Adipocyte (in vitro differentiated cells): ENCODE data around the gene ITPKA.
A peak's percentile ranks its signal among the peaks of the same experiment; 100 is the strongest.

Experiments
- DNase-seq: peaks from one replicate; pipeline ENCODE4 v3.0.0-alpha.2; 2015; ENCODE audit warnings: low read depth
- H3K27me3 ChIP-seq: replicated peaks from 2 replicates; pipeline ENCODE4 v1.7.0; 2013; ENCODE audit warnings: mild to moderate bottlenecking, low read length, moderate library complexity; ENCODE audit not compliant: control insufficient read depth, insufficient read depth
- H3K36me3 ChIP-seq: 2 replicates; pipeline ENCODE4 v1.7.0; 2013; ENCODE audit warnings: low read length, mild to moderate bottlenecking, moderate library complexity; ENCODE audit not compliant: control insufficient read depth, insufficient read depth, severe bottlenecking
- H3K4me1 ChIP-seq: 2 replicates; pipeline ENCODE4 v1.7.0; 2013; ENCODE audit warnings: mild to moderate bottlenecking, low read length, moderate library complexity; ENCODE audit not compliant: control insufficient read depth, insufficient read depth
- H3K4me3 ChIP-seq: 2 replicates; pipeline ENCODE4 v1.7.0; 2013; ENCODE audit warnings: mild to moderate bottlenecking, low read length, moderate library complexity
- H3K9ac ChIP-seq: 2 replicates; pipeline ENCODE4 v1.7.0; 2013; ENCODE audit warnings: mild to moderate bottlenecking, low read length, moderate library complexity
- H3K9me3 ChIP-seq: 2 replicates; pipeline ENCODE4 v1.7.0; 2013; ENCODE audit warnings: mild to moderate bottlenecking, low read length, moderate library complexity; ENCODE audit not compliant: control insufficient read depth

The ITPKA gene

DNA sequence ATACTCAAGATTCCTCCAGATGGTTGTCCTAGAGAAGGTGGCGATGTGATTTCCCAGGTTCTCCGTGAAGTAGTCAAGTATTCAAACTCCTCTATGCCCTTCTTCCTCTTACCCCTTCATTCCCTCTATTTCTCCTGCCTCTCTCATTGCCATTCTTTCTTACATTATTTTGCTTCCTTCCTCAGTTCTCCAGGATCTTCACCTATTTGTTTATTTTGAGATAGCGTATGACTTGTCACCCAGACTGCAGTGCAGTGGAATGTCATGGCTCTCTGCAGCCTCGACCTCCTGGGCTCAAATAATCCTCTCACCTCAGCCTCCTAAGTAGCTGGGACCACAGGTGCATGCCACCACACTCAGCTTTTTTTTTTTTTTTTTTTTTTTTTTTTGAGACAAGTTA is 1.8 kb upstream of the ITPKA start:
- Histone ChIP-seq H3K36me3 (no peaks in the 10 kb centered on the region), H3K27me3 (peaks cover 25% of the 10 kb centered on the region)

GRCh38 chr15:41492597-41493204 is 973 bp upstream of the ITPKA start:
- Histone ChIP-seq H3K9me3 (no peaks in the 10 kb centered on the region), H3K9ac (peak overlapping the region; percentile 64), H3K4me1 (peaks cover 14% of the 10 kb centered on the region), H3K36me3 (no peaks in the 10 kb centered on the region), H3K27me3 (peaks cover 29% of the 10 kb centered on the region), H3K4me3 (peak overlapping the region; percentile 74)
- DNase-seq: no peak

More for the DNA sequence above, 1.8 kb upstream of the ITPKA start:
- peaks cover 14% of the 10 kb centered on the region for H3K4me1 ChIP-seq
- H3K9me3 ChIP-seq: no peaks in the 10 kb centered on the region
- H3K9ac ChIP-seq: no peak overlapping the region
- DNase-seq: no peak
- no peak overlapping the region for H3K4me3 ChIP-seq

- Histone ChIP-seq H3K27me3 (peaks cover 29% of the 10 kb centered on the region), H3K4me1 (peaks cover 14% of the 10 kb centered on the region), H3K9ac (no peak overlapping the region), H3K4me3 (peak overlapping the region; percentile 44), H3K9me3 (no peaks in the 10 kb centered on the region), H3K36me3 (no peaks in the 10 kb centered on the region)
- DNase-seq: no peak
Observed at GRCh38 chr15:41493902-41494189, 172 bp downstream of the ITPKA start.

DNA sequence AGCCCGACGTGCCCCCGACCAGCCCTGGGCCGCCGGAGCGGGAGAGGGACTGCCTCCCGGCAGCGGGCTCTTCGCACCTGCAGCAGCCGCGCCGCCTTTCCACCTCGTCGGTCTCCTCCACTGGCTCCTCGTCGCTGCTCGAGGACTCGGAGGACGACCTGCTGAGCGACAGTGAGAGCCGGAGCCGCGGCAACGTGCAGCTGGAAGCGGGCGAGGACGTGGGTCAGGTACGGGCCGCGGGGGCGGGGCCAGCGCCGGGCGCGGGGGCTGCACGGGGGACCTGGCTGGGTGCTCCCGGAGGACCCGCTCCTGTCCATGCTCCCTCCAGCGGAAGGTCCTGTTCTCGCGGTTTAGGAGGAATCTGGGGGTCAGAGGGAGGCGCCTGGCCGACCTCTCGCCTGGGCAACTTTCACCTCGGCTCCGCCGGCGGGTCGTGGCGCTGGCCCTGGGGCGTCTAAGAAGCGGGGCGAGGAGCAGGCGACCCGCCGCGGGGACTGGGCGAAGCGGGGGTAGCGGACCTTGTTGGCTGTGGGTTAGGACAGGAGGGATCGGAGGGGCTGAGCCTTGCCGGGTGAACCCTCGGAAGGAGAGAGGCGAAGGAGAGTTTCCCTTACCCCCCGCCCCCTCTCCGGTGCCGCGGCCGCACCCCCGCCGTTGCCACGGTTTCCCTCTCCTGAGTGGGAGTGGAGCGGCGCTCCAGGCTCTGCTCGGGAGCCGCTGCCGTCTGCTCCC is 682 bp downstream of the ITPKA start:
- Histone ChIP-seq H3K4me1 (peaks cover 14% of the 10 kb centered on the region), H3K4me3 (peak overlapping the region; percentile 44), H3K36me3 (no peaks in the 10 kb centered on the region), H3K27me3 (peaks cover 33% of the 10 kb centered on the region), H3K9me3 (no peaks in the 10 kb centered on the region), H3K9ac (no peak overlapping the region)
- DNase-seq: peak; percentile 42

GRCh38 chr15:41494922-41495735 is 1.5 kb downstream of the ITPKA start:
- no peak overlapping the region for H3K9ac ChIP-seq
- H3K9me3 ChIP-seq: no peaks in the 10 kb centered on the region
- no peak for DNase-seq
- peaks cover 14% of the 10 kb centered on the region for H3K4me1 ChIP-seq
- H3K4me3 ChIP-seq: no peak overlapping the region
- H3K27me3 ChIP-seq: peaks cover 36% of the 10 kb centered on the region
- no peaks in the 10 kb centered on the region for H3K36me3 ChIP-seq

- DNase-seq: no peak
- H3K36me3 ChIP-seq: no peaks in the 10 kb centered on the region
Observed at GRCh38 chr15:41495736-41496599, 2.3 kb downstream of the ITPKA start.

GRCh38 chr15:41498657-41499056 is 5.0 kb downstream of the ITPKA start:
- no peak for DNase-seq
- Histone ChIP-seq H3K27me3 (peaks cover 43% of the 10 kb centered on the region), H3K36me3 (no peaks in the 10 kb centered on the region), H3K9ac (no peak overlapping the region), H3K9me3 (no peaks in the 10 kb centered on the region), H3K4me1 (peaks cover 9% of the 10 kb centered on the region), H3K4me3 (no peak overlapping the region)

More at GRCh38 chr15:41495736-41496599, 2.3 kb downstream of the ITPKA start:
- Histone ChIP-seq H3K4me1 (peaks cover 9% of the 10 kb centered on the region), H3K9me3 (no peaks in the 10 kb centered on the region), H3K9ac (no peak overlapping the region), H3K4me3 (no peak overlapping the region), H3K27me3 (peaks cover 40% of the 10 kb centered on the region)

DNA sequence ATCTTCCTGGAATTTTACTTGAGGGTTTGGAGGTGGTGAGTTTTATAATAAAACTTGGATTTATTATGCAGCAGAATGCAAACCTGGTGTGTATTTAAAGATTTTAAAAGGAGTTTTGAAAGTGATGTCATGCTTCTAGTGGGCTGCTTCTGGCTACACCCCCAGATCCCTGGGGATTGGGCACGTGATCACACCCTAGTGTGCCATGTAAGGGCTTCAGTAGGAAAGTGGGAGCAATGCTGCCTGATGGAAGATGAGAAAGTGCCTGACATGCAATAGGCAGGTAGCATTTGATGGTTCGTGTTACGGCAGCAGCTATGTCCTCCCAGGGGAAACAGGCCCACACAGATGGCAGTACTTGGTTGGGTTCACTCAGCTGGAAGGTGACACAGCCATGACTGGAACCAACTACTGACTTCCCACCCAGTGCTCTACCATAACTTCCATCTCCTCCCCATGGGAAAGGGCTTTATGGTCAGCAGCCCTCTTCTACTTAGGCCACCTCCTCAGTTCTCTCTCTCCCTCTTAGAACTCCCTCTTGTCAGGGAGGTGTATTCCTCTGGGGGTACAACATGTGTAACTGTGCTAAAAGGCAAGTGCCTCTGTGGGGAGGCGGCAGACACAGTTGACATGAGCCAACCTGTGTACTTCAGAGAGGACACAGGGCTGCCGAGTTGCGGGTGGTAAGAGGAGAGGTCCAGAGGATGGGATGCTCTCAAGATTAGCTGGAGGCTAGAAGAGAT is 5.6 kb downstream of the ITPKA start:
- DNase-seq: no peak
- peaks cover 9% of the 10 kb centered on the region for H3K4me1 ChIP-seq
- H3K9ac ChIP-seq: no peak overlapping the region
- H3K36me3 ChIP-seq: no peaks in the 10 kb centered on the region
- no peak overlapping the region for H3K4me3 ChIP-seq
- peaks cover 49% of the 10 kb centered on the region for H3K27me3 ChIP-seq
- no peaks in the 10 kb centered on the region for H3K9me3 ChIP-seq

- Histone ChIP-seq H3K27me3 (peaks cover 55% of the 10 kb centered on the region), H3K4me3 (no peak overlapping the region), H3K9me3 (no peaks in the 10 kb centered on the region), H3K4me1 (peaks cover 9% of the 10 kb centered on the region), H3K36me3 (no peaks in the 10 kb centered on the region), H3K9ac (no peak overlapping the region)
- DNase-seq: peak; percentile 51
Observed at GRCh38 chr15:41501191-41501917, 7.7 kb downstream of the ITPKA start.
